Measurements from ENCODE around the gene C12orf42.

Gene C12orf42

GRCh38 chr12:103379670-103380069 is 116.1 kb downstream of the C12orf42 start:
- no peak for DNase-seq
- in situ Hi-C loops (cut with MboI; ENCODE audit: low pct_unique_long_range_greater_than_20kb, low sequenced_read_pairs) = no loop called here

GRCh38 chr12:103373088-103373523 is 122.7 kb downstream of the C12orf42 start:
- no peak for DNase-seq

GRCh38 chr12:103369929-103370328 is 125.8 kb downstream of the C12orf42 start:
- no peak for DNase-seq
- in situ Hi-C loops (cut with MboI; ENCODE audit: low pct_unique_long_range_greater_than_20kb, low sequenced_read_pairs) = no loop called here

More at GRCh38 chr12:103373088-103373523, 122.7 kb downstream of the C12orf42 start:
- in situ Hi-C loops (cut with MboI; ENCODE audit: low pct_unique_long_range_greater_than_20kb, low sequenced_read_pairs) = no loop called here

GRCh38 chr12:103368167-103368566 is 127.6 kb downstream of the C12orf42 start:
- DNase-seq = no peak
- in situ Hi-C loops (cut with MboI; ENCODE audit: low pct_unique_long_range_greater_than_20kb, low sequenced_read_pairs) = no loop called here

- no peak for DNase-seq
- in situ Hi-C loops (cut with MboI; ENCODE audit: low pct_unique_long_range_greater_than_20kb, low sequenced_read_pairs) = no loop called here
Measured at GRCh38 chr12:103354403-103354802, 141.4 kb downstream of the C12orf42 start.

GRCh38 chr12:103353913-103354312 is 141.9 kb downstream of the C12orf42 start:
- in situ Hi-C loops (cut with MboI; ENCODE audit: low pct_unique_long_range_greater_than_20kb, low sequenced_read_pairs) = no loop called here
- DNase-seq = no peak

GRCh38 chr12:103350116-103350515 is 145.7 kb downstream of the C12orf42 start:
- DNase-seq = no peak
- in situ Hi-C loops (cut with MboI; ENCODE audit: low pct_unique_long_range_greater_than_20kb, low sequenced_read_pairs) = no loop called here

GRCh38 chr12:103348935-103349334 is 146.8 kb downstream of the C12orf42 start:
- in situ Hi-C loops (cut with MboI; ENCODE audit: low pct_unique_long_range_greater_than_20kb, low sequenced_read_pairs) = no loop called here
- no peak for DNase-seq

GRCh38 chr12:103336940-103337339 is 158.8 kb downstream of the C12orf42 start:
- in situ Hi-C loops (cut with MboI; ENCODE audit: low pct_unique_long_range_greater_than_20kb, low sequenced_read_pairs) = no loop called here
- DNase-seq = no peak

GRCh38 chr12:103334466-103334865 is 161.3 kb downstream of the C12orf42 start:
- in situ Hi-C loops (cut with MboI; ENCODE audit: low pct_unique_long_range_greater_than_20kb, low sequenced_read_pairs) = no loop called here
- no peak for DNase-seq

- in situ Hi-C loops (cut with MboI; ENCODE audit: low pct_unique_long_range_greater_than_20kb, low sequenced_read_pairs) = no loop called here
- DNase-seq = no peak
Measured at GRCh38 chr12:103333676-103334075, 162.1 kb downstream of the C12orf42 start.

GRCh38 chr12:103331643-103332042 is 164.1 kb downstream of the C12orf42 start:
- DNase-seq = no peak
- in situ Hi-C loops (cut with MboI; ENCODE audit: low pct_unique_long_range_greater_than_20kb, low sequenced_read_pairs) = no loop called here

GRCh38 chr12:103330672-103331071 is 165.1 kb downstream of the C12orf42 start:
- in situ Hi-C loops (cut with MboI; ENCODE audit: low pct_unique_long_range_greater_than_20kb, low sequenced_read_pairs) = no loop called here
- no peak for DNase-seq

- DNase-seq = no peak
- in situ Hi-C loops (cut with MboI; ENCODE audit: low pct_unique_long_range_greater_than_20kb, low sequenced_read_pairs) = no loop called here
Measured at GRCh38 chr12:103327676-103328075, 168.1 kb downstream of the C12orf42 start.

- in situ Hi-C loops (cut with MboI; ENCODE audit: low pct_unique_long_range_greater_than_20kb, low sequenced_read_pairs) = no loop called here
- peak; percentile 45 for DNase-seq
Measured at GRCh38 chr12:103326190-103326589, 169.6 kb downstream of the C12orf42 start.

- in situ Hi-C loops (cut with MboI; ENCODE audit: low pct_unique_long_range_greater_than_20kb, low sequenced_read_pairs) = no loop called here
- no peak for DNase-seq
Measured at GRCh38 chr12:103318566-103318965, 177.2 kb downstream of the C12orf42 start.

GRCh38 chr12:103317220-103317619 is 178.5 kb downstream of the C12orf42 start:
- no peak for DNase-seq
- in situ Hi-C loops (cut with MboI; ENCODE audit: low pct_unique_long_range_greater_than_20kb, low sequenced_read_pairs) = no loop called here

GRCh38 chr12:103314786-103315185 is 181.0 kb downstream of the C12orf42 start:
- DNase-seq = no peak
- in situ Hi-C loops (cut with MboI; ENCODE audit: low pct_unique_long_range_greater_than_20kb, low sequenced_read_pairs) = no loop called here

GRCh38 chr12:103313894-103314293 is 181.9 kb downstream of the C12orf42 start:
- no peak for DNase-seq
- in situ Hi-C loops (cut with MboI; ENCODE audit: low pct_unique_long_range_greater_than_20kb, low sequenced_read_pairs) = no loop called here

GRCh38 chr12:103312742-103313354 is 182.9 kb downstream of the C12orf42 start:
- in situ Hi-C loops (cut with MboI; ENCODE audit: low pct_unique_long_range_greater_than_20kb, low sequenced_read_pairs) = no loop called here
- no peak for DNase-seq

GRCh38 chr12:103310546-103311270 is 185.1 kb downstream of the C12orf42 start:
- in situ Hi-C loops (cut with MboI; ENCODE audit: low pct_unique_long_range_greater_than_20kb, low sequenced_read_pairs) = no loop called here
- DNase-seq = no peak
